Measurements from ENCODE around the gene AIP.

- TF ChIP-seq CTCF (IDR thresholded peaks at IDR 0.05) (no peak), POLR2A (IDR thresholded peaks at IDR 0.05) (no peak), EP300 (IDR thresholded peaks at IDR 0.05) (no peak)
Observed at GRCh38 chr11:67538823-67539505, 56.1 kb downstream of the AIP start.

Measured in ovary (tissue), 3 donors.